ENCODE data around the gene HDAC6. TPM values are rescaled to one million over a fixed set of nuclear protein-coding genes. Genes with fewer than 3 reads are reported as not detected.
"Not testable (repeated sequence)": the region's sequence is repeated elsewhere in the genome, so short reads cannot be mapped to it uniquely, and the experiment has no call there.

Gene HDAC6
- total and polyA plus RNA-seq, 8 donors: 20.9 to 356 (median 67.3) TPM

DNA sequence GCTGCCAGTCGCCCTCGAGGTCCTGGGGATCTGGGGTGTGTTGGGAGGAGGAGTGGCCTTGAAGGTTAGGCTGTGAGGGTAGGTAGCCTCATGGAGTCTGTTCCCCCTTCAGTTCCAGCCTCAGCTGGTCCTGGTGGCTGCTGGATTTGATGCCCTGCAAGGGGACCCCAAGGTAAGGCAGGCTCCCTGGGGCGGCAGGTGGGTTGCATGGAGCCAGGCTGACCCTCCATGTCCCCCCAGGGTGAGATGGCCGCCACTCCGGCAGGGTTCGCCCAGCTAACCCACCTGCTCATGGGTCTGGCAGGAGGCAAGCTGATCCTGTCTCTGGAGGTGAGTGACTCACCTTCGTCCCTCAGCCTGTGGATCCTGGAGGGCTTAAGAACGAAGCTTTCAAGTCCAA is 12.9 kb downstream of the HDAC6 start:
- TF ChIP-seq EP300 (IDR thresholded peaks at IDR 0.05) (no peak), POLR2A (IDR thresholded peaks at IDR 0.05) (no peak), POLR2AphosphoS5 (IDR thresholded peaks at IDR 0.05) (no peak)
- TF ChIP-seq, protein P1, sequence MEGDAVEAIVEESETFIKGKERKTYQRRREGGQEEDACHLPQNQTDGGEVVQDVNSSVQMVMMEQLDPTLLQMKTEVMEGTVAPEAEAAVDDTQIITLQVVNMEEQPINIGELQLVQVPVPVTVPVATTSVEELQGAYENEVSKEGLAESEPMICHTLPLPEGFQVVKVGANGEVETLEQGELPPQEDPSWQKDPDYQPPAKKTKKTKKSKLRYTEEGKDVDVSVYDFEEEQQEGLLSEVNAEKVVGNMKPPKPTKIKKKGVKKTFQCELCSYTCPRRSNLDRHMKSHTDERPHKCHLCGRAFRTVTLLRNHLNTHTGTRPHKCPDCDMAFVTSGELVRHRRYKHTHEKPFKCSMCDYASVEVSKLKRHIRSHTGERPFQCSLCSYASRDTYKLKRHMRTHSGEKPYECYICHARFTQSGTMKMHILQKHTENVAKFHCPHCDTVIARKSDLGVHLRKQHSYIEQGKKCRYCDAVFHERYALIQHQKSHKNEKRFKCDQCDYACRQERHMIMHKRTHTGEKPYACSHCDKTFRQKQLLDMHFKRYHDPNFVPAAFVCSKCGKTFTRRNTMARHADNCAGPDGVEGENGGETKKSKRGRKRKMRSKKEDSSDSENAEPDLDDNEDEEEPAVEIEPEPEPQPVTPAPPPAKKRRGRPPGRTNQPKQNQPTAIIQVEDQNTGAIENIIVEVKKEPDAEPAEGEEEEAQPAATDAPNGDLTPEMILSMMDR (IDR thresholded peaks at IDR 0.05): no peak
- intact Hi-C loops (cut with DNase I; ENCODE audit: low total_unique reads): no loop called here
- peaks cover 0 to 81% (median 68%) of the 10 kb centered on the region in 4 donors for H3K36me3 ChIP-seq
- DNase-seq: no peak
- H3K4me3 ChIP-seq: no peak overlapping the region
- H3K27me3 ChIP-seq: no peaks in the 10 kb centered on the region
- no peaks in the 10 kb centered on the region for H3K9me3 ChIP-seq
- 85 to 95% (median 91%) methylated on average over 7 to 8 of the region's 8 CpGs; no CpG with 5 or more reads in 1 of the 5 donors for WGBS, 5 donors
- no peaks in the 10 kb centered on the region for H3K4me1 ChIP-seq
- no peak overlapping the region for H3K27ac ChIP-seq

DNA sequence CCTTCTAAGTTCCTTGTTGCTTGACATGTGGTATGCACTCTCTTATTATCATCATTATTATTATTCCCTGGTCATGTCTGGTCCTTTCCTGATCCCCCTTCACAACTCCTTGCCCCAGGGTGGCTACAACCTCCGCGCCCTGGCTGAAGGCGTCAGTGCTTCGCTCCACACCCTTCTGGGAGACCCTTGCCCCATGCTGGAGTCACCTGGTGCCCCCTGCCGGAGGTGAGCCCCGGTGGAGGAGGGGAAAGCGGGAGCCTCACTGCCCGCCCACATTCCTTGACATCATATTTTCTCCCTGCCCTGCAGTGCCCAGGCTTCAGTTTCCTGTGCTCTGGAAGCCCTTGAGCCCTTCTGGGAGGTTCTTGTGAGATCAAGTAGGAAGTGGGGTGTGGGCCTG is 13.4 kb downstream of the HDAC6 start:
- H3K9me3 ChIP-seq: no peaks in the 10 kb centered on the region
- no peaks in the 10 kb centered on the region for H3K27me3 ChIP-seq
- intact Hi-C loops (cut with DNase I; ENCODE audit: low total_unique reads): no loop called here
- WGBS, 5 donors: 86 to 100% (median 89%) methylated on average over 5 to 8 of the region's 8 CpGs
- H3K27ac ChIP-seq: no peak overlapping the region
- H3K36me3 ChIP-seq: peaks cover 0 to 86% (median 71%) of the 10 kb centered on the region in 4 donors
- no peak overlapping the region for H3K4me3 ChIP-seq
- DNase-seq: no peak
- no peaks in the 10 kb centered on the region for H3K4me1 ChIP-seq
- TF ChIP-seq EP300 (IDR thresholded peaks at IDR 0.05) (no peak), POLR2A (IDR thresholded peaks at IDR 0.05) (no peak), POLR2AphosphoS5 (IDR thresholded peaks at IDR 0.05) (no peak)
- TF ChIP-seq, protein P1 (IDR thresholded peaks at IDR 0.05): no peak

DNA sequence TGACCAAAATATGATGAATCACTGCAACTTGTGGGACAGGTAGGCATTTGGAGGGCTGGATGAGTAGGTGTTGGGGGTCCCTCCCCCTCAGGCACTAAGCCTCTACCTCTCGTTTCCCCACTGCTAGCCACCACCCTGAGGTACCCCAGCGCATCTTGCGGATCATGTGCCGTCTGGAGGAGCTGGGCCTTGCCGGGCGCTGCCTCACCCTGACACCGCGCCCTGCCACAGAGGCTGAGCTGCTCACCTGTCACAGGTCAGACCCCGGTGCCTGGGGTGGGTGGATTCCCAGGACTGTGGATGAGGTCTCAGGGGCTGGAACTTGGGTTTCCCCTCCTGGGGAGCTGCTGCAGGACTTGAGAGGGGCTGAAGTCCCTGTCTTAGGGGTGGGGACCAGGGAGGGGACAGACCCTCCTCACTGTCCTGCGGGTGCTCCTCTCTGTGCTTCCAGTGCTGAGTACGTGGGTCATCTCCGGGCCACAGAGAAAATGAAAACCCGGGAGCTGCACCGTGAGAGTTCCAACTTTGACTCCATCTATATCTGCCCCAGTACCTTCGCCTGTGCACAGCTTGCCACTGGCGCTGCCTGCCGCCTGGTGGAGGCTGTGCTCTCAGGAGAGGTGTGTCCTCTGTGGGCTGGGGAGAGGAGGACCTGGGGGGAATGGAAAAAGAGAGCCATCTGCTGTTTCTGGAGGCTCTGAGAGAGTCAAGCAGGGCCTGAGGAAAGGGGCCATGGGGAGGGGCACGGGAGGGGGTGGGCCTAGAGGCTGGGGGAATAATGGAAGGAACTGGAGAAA is 14.3 kb downstream of the HDAC6 start:
- 89 to 98% (median 95%) methylated on average over 11 to 18 of the region's 18 CpGs for WGBS, 5 donors
- H3K4me3 ChIP-seq: no peak overlapping the region
- H3K27ac ChIP-seq: no peak overlapping the region
- H3K27me3 ChIP-seq: no peaks in the 10 kb centered on the region
- no peak for DNase-seq
- TF ChIP-seq POLR2AphosphoS5 (IDR thresholded peaks at IDR 0.05): no peak
- TF ChIP-seq EP300 (IDR thresholded peaks at IDR 0.05): no peak
- TF ChIP-seq, protein P1 (IDR thresholded peaks at IDR 0.05): no peak
- TF ChIP-seq POLR2A (IDR thresholded peaks at IDR 0.05): no peak
- no peaks in the 10 kb centered on the region for H3K4me1 ChIP-seq
- intact Hi-C loops (cut with DNase I; ENCODE audit: low total_unique reads): no loop called here
- peaks cover 0 to 88% (median 73%) of the 10 kb centered on the region in 4 donors for H3K36me3 ChIP-seq
- H3K9me3 ChIP-seq: no peaks in the 10 kb centered on the region

DNA sequence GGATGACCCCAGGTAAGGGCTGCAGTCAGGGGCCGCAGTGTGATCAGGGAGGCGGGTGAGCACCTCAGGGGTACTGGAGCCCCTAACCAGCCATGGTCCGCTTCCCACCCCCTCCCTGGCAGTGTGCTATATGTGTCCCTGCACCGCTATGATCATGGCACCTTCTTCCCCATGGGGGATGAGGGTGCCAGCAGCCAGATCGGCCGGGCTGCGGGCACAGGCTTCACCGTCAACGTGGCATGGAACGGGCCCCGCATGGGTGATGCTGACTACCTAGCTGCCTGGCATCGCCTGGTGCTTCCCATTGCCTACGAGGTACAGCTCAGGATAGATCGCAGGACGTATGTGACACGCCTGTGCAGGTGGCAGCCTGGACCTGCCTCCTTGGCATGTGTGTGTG is 16.2 kb downstream of the HDAC6 start:
- Histone ChIP-seq H3K4me3 (no peak overlapping the region), H3K36me3 (peaks cover 0 to 93% (median 81%) of the 10 kb centered on the region in 4 donors), H3K9me3 (no peaks in the 10 kb centered on the region), H3K27ac (no peak overlapping the region), H3K4me1 (no peaks in the 10 kb centered on the region), H3K27me3 (no peaks in the 10 kb centered on the region)
- no peak for DNase-seq
- 86 to 98% (median 93%) methylated on average over 13 to 16 of the region's 16 CpGs; no CpG with 5 or more reads in 1 of the 5 donors for WGBS, 5 donors
- intact Hi-C loops (cut with DNase I; ENCODE audit: low total_unique reads): no loop called here
- no peak for TF ChIP-seq POLR2AphosphoS5 (IDR thresholded peaks at IDR 0.05)

DNA sequence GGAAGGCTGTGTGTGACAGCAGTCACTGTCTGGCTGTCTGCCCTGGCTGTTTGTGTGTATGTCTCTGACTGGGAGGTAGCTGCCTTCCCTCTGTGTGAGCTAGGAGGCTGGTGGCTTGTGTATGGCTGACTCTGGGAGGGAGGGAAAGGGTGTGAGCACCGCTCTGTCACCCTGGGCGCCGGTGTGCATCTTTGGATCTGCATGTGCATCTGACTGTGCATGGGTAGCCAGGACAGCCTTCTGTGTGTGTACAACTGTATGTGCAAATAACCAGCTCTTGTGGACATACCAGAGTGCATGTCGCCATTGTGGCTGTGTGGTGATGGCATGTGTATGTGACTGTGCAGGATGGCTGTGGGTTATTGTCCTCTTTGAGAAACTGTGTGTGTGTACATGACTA is 17.0 kb downstream of the HDAC6 start:
- H3K9me3 ChIP-seq: no peaks in the 10 kb centered on the region
- intact Hi-C loops (cut with DNase I; ENCODE audit: low total_unique reads): no loop called here
- peaks cover 0 to 94% (median 83%) of the 10 kb centered on the region in 4 donors for H3K36me3 ChIP-seq
- no peak overlapping the region for H3K4me3 ChIP-seq
- no peaks in the 10 kb centered on the region for H3K27me3 ChIP-seq
- no peak for DNase-seq
- H3K27ac ChIP-seq: no peak overlapping the region
- 80 to 100% (median 96%) methylated on average over 3 to 4 of the region's 4 CpGs for WGBS, 5 donors
- no peaks in the 10 kb centered on the region for H3K4me1 ChIP-seq
- TF ChIP-seq POLR2AphosphoS5 (IDR thresholded peaks at IDR 0.05): no peak
- TF ChIP-seq EP300 (IDR thresholded peaks at IDR 0.05): no peak

DNA sequence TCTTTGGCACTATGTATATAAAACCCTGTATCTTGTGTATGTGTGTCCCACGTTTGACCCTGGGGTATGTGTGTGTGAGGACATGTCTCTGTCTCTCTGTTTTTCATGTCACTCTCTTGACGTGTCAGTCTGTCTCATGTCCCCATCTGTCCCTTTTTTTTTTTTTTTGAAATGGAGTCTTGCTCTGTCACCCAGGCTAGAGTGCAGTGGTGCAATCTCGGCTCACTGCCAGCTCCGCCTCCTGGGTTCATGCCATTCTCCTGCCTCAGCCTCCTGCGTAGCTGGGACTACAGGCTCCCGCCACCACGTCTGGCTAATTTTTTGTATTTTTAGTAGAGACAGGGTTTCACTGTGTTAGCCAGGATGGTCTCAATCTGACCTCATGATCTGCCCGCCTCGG is 17.5 kb downstream of the HDAC6 start:
- H3K27ac ChIP-seq; intact Hi-C loops (cut with DNase I; ENCODE audit: low total_unique reads); DNase-seq; H3K4me3 ChIP-seq; H3K9me3 ChIP-seq; H3K4me1 ChIP-seq; H3K27me3 ChIP-seq: not testable (repeated sequence)
- peaks cover 0 to 96% (median 85%) of the 10 kb centered on the region in 4 donors for H3K36me3 ChIP-seq
- WGBS, 5 donors: 80 to 92% (median 83%) methylated on average over 8 to 9 of the region's 9 CpGs
